ENCODE data around the gene COA8. TPM values are rescaled to one million over a fixed set of nuclear protein-coding genes. Genes with fewer than 3 reads are reported as not detected.

COA8 gene
- total and polyA plus RNA-seq, 7 experiments from 2014 or later, result 13.6 to 51.3 (median 25.5) TPM

GRCh38 chr14:103559766-103560165 is 3.0 kb upstream of the COA8 start:
- ChIA-PET POLR2A (interaction anchor here (0.7 to 1.6 kb wide), 2 partner anchors 30 to 787 kb away, joined by 3 to 4 read pairs; partner anchors contain the start of gene TRMT61A), CTCF (no interaction called here)
- Mint-ChIP-seq H3K36me3 (peaks cover 0 to 13% (median 7%) of the 10 kb centered on the region in 5 donors), H3K4me3 (peak overlapping the region in 9 of 10 donors; percentile 13 to 94 (median 31)), H3K27ac (peak overlapping the region in 4 of 9 donors; percentile 16 to 90 (median 42)), H3K4me1 (peaks cover 47 to 79% (median 70%) of the 10 kb centered on the region in 7 donors), H3K9me3 (peaks cover 0 to 1% (median 0%) of the 10 kb centered on the region in 11 donors), H3K27me3 (no peaks in the 10 kb centered on the region)
- intact Hi-C loops (cut with micrococcal nuclease), result loop anchor here in 1 of 2 donors (5.0 kb wide), 2 partner anchors 68 to 363 kb away; partner anchors contain the start of gene KLC1
- Histone ChIP-seq H3K27ac (ENCODE audit: low read depth, low read length) (no peak overlapping the region), H3K36me3 (ENCODE audit: control insufficient read depth in 2 of 3, insufficient read depth in 3 of 3, low read length in 3 of 3) (peaks cover 8 to 48% (median 11%) of the 10 kb centered on the region in 3 experiments), H3K4me3 (ENCODE audit: low read length) (no peak overlapping the region), H3K4me1 (ENCODE audit: control insufficient read depth in 2 of 2, insufficient read depth in 2 of 2, low read length in 2 of 2) (peaks cover 32 to 38% of the 10 kb centered on the region in 2 donors), H3K9me3 (ENCODE audit: control insufficient read depth in 2 of 3, low read length in 3 of 3) (no peaks in the 10 kb centered on the region), H3K27me3 (ENCODE audit: control insufficient read depth in 2 of 2, insufficient read depth in 2 of 2, low read length in 2 of 2) (no peaks in the 10 kb centered on the region)
- DNase-seq, result no peak
- ATAC-seq, result no peak

- peak overlapping the region; percentile 91 for H3K4me3 ChIP-seq (ENCODE audit: low read length)
- POLR2A ChIA-PET, result interaction anchor here (0.7 to 1.6 kb wide), 4 partner anchors 26 to 788 kb away, joined by 3 to 4 read pairs (median 3); partner anchors contain the start of gene TRMT61A
- peaks cover 32 to 38% of the 10 kb centered on the region in 2 donors for H3K4me1 ChIP-seq (ENCODE audit: control insufficient read depth in 2 of 2, insufficient read depth in 2 of 2, low read length in 2 of 2)
- DNase-seq (no peak), ATAC-seq (no peak)
- peaks cover 0 to 1% (median 0%) of the 10 kb centered on the region in 11 donors for H3K9me3 Mint-ChIP-seq
- H3K9me3 ChIP-seq (ENCODE audit: control insufficient read depth in 2 of 3, low read length in 3 of 3), result no peaks in the 10 kb centered on the region
- peaks cover 0 to 13% (median 5%) of the 10 kb centered on the region in 5 donors for H3K36me3 Mint-ChIP-seq
- no peaks in the 10 kb centered on the region for H3K27me3 ChIP-seq (ENCODE audit: control insufficient read depth in 2 of 2, insufficient read depth in 2 of 2, low read length in 2 of 2)
- peaks cover 8 to 48% (median 11%) of the 10 kb centered on the region in 3 experiments for H3K36me3 ChIP-seq (ENCODE audit: control insufficient read depth in 2 of 3, insufficient read depth in 3 of 3, low read length in 3 of 3)
- H3K27ac ChIP-seq (ENCODE audit: low read depth, low read length), result peak overlapping the region; percentile 87
- H3K4me1 Mint-ChIP-seq, result peaks cover 47 to 77% (median 63%) of the 10 kb centered on the region in 7 donors
- CTCF ChIA-PET, result no interaction called here
- H3K27ac Mint-ChIP-seq, result peak overlapping the region; percentile 13 to 96 (median 88)
- peak overlapping the region; percentile 90 to 98 (median 92) for H3K4me3 Mint-ChIP-seq
- no peaks in the 10 kb centered on the region for H3K27me3 Mint-ChIP-seq
- intact Hi-C loops (cut with micrococcal nuclease), result loop anchor here in 1 of 2 donors (5.0 kb wide), 2 partner anchors 67 to 362 kb away; partner anchors contain the start of gene KLC1
Measured at GRCh38 chr14:103560691-103561090, 2.1 kb upstream of the COA8 start.

- Histone ChIP-seq H3K4me1 (ENCODE audit: control insufficient read depth in 2 of 2, insufficient read depth in 2 of 2, low read length in 2 of 2) (peaks cover 32 to 38% of the 10 kb centered on the region in 2 donors), H3K9me3 (ENCODE audit: control insufficient read depth in 2 of 3, low read length in 3 of 3) (no peaks in the 10 kb centered on the region), H3K4me3 (ENCODE audit: low read length) (peak overlapping the region; percentile 91), H3K27me3 (ENCODE audit: control insufficient read depth in 2 of 2, insufficient read depth in 2 of 2, low read length in 2 of 2) (no peaks in the 10 kb centered on the region), H3K36me3 (ENCODE audit: control insufficient read depth in 2 of 3, insufficient read depth in 3 of 3, low read length in 3 of 3) (peaks cover 8 to 48% (median 11%) of the 10 kb centered on the region in 3 experiments), H3K27ac (ENCODE audit: low read depth, low read length) (peak overlapping the region; percentile 87)
- Mint-ChIP-seq H3K27ac (peak overlapping the region; percentile 87 to 96 (median 90)), H3K4me3 (peak overlapping the region; percentile 90 to 98 (median 92)), H3K9me3 (peaks cover 0 to 1% (median 0%) of the 10 kb centered on the region in 11 donors), H3K27me3 (no peaks in the 10 kb centered on the region), H3K36me3 (peaks cover 0 to 13% (median 5%) of the 10 kb centered on the region in 5 donors), H3K4me1 (peaks cover 47 to 82% (median 66%) of the 10 kb centered on the region in 7 donors)
- intact Hi-C loops (cut with micrococcal nuclease), result loop anchor here (1.0 to 5.0 kb wide), 9 partner anchors 32 to 361 kb away; partner anchors contain the start of genes KLC1 (in 2 of the 2), MARK3 (in 2 of the 2), TRMT61A (in 2 of the 2) and XRCC3 (in 2 of the 2)
- DNase-seq (peak in 7 of 9 donors; percentile 12 to 32 (median 30)), ATAC-seq (peak; percentile 13)
- CTCF ChIA-PET, result interaction anchor here (0.9 to 1.4 kb wide), 2 partner anchors 9 to 67 kb away, joined by 3 to 4 read pairs; partner anchors contain the start of gene KLC1
- POLR2A ChIA-PET, result interaction anchor here (0.6 to 1.6 kb wide), 10 partner anchors 9 to 228 kb away, joined by 3 to 6 read pairs (median 4); partner anchors contain the start of genes CKB, EIF5 and TRMT61A
Measured at GRCh38 chr14:103561381-103562178, 1.2 kb upstream of the COA8 start.

GRCh38 chr14:103562179-103562428 is 656 bp upstream of the COA8 start:
- CTCF ChIA-PET, result interaction anchor here (0.9 to 1.4 kb wide), 2 partner anchors 9 to 66 kb away, joined by 3 to 4 read pairs; partner anchors contain the start of gene KLC1
- Histone ChIP-seq H3K4me1 (ENCODE audit: control insufficient read depth in 2 of 2, insufficient read depth in 2 of 2, low read length in 2 of 2) (peaks cover 32 to 38% of the 10 kb centered on the region in 2 donors), H3K27me3 (ENCODE audit: control insufficient read depth in 2 of 2, insufficient read depth in 2 of 2, low read length in 2 of 2) (no peaks in the 10 kb centered on the region), H3K36me3 (ENCODE audit: control insufficient read depth in 2 of 3, insufficient read depth in 3 of 3, low read length in 3 of 3) (peaks cover 8 to 45% (median 11%) of the 10 kb centered on the region in 3 experiments), H3K9me3 (ENCODE audit: control insufficient read depth in 2 of 3, low read length in 3 of 3) (no peaks in the 10 kb centered on the region), H3K27ac (ENCODE audit: low read depth, low read length) (peak overlapping the region; percentile 87), H3K4me3 (ENCODE audit: low read length) (peak overlapping the region; percentile 91)
- Mint-ChIP-seq H3K9me3 (peaks cover 0 to 1% (median 0%) of the 10 kb centered on the region in 11 donors), H3K36me3 (peaks cover 0 to 13% (median 5%) of the 10 kb centered on the region in 5 donors), H3K27me3 (no peaks in the 10 kb centered on the region), H3K4me1 (peaks cover 47 to 77% (median 64%) of the 10 kb centered on the region in 7 donors), H3K27ac (peak overlapping the region; percentile 87 to 96 (median 90)), H3K4me3 (peak overlapping the region; percentile 90 to 98 (median 92))
- intact Hi-C loops (cut with micrococcal nuclease), result loop anchor here (1.0 to 5.0 kb wide), 9 partner anchors 33 to 360 kb away; partner anchors contain the start of genes KLC1 (in 2 of the 2), MARK3 (in 2 of the 2), TRMT61A (in 2 of the 2) and XRCC3 (in 2 of the 2)
- ATAC-seq (peak; percentile 30), DNase-seq (no peak)
- POLR2A ChIA-PET, result interaction anchor here (0.6 to 1.1 kb wide), 9 partner anchors 9 to 228 kb away, joined by 3 to 6 read pairs (median 3); partner anchors contain the start of genes CKB, EIF5 and KLC1

GRCh38 chr14:103563226-103563620 is 463 bp downstream of the COA8 start:
- ChIA-PET POLR2A (no interaction called here), CTCF (interaction anchor here (0.6 kb wide), 2 partner anchors 42 to 62 kb away, joined by 3 read pairs; no protein-coding TSS in a partner anchor)

More at GRCh38 chr14:103563226-103563620, 463 bp downstream of the COA8 start:
- Mint-ChIP-seq H3K4me1 (peaks cover 43 to 73% (median 63%) of the 10 kb centered on the region in 7 donors), H3K27me3 (no peaks in the 10 kb centered on the region), H3K9me3 (peaks cover 0 to 1% (median 0%) of the 10 kb centered on the region in 11 donors), H3K27ac (peak overlapping the region; percentile 84 to 93 (median 88)), H3K36me3 (peaks cover 0 to 10% (median 5%) of the 10 kb centered on the region in 5 donors), H3K4me3 (peak overlapping the region; percentile 82 to 98 (median 94))
- DNase-seq, result no peak
- peaks cover 32 to 38% of the 10 kb centered on the region in 2 donors for H3K4me1 ChIP-seq (ENCODE audit: control insufficient read depth in 2 of 2, insufficient read depth in 2 of 2, low read length in 2 of 2)
- H3K9me3 ChIP-seq (ENCODE audit: control insufficient read depth in 2 of 3, low read length in 3 of 3), result no peaks in the 10 kb centered on the region
- peaks cover 8 to 36% (median 11%) of the 10 kb centered on the region in 3 experiments for H3K36me3 ChIP-seq (ENCODE audit: control insufficient read depth in 2 of 3, insufficient read depth in 3 of 3, low read length in 3 of 3)
- H3K27ac ChIP-seq (ENCODE audit: low read depth, low read length), result peak overlapping the region; percentile 87
- no peak for ATAC-seq
- intact Hi-C loops (cut with micrococcal nuclease), result loop anchor here (2.0 to 5.0 kb wide), 4 partner anchors 34 to 359 kb away; partner anchors contain the start of genes KLC1 (in 2 of the 2) and TRMT61A (in 1 of the 2)
- no peaks in the 10 kb centered on the region for H3K27me3 ChIP-seq (ENCODE audit: control insufficient read depth in 2 of 2, insufficient read depth in 2 of 2, low read length in 2 of 2)
- H3K4me3 ChIP-seq (ENCODE audit: low read length), result peak overlapping the region; percentile 91
